GM21515 (cell line): ENCODE data around the gene MRPL40.
"Not testable (repeated sequence)": the region's sequence is repeated elsewhere in the genome, so short reads cannot be mapped to it uniquely, and the experiment has no call there.

ENCODE experiments used
- ATAC-seq: cut with Tn5 transposase; IDR thresholded peaks from one replicate; pipeline ENCODE4 v1.9.1; 2021; ENCODE audit not compliant: unreplicated experiment

MRPL40 gene

DNA sequence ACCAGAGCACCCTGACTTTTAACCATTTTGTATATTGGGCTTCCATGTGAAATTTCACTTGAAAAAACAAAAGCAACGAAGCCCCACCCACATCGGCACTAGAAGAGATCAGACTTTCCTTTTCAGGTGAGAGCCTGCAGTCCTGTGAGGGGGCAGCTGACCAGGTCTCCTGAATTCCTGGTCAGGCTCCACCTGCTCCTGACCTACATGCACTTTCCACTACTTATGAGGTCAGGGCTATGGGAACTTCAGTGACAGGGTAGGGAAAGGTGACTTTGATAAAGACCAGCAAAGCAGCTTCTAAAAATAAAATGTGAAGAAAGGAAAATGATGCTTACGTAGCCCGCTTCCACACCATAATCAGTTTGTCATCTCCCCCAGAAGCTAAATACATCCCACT, 25.5 kb upstream of the MRPL40 start:
- ATAC-seq: no peak

DNA sequence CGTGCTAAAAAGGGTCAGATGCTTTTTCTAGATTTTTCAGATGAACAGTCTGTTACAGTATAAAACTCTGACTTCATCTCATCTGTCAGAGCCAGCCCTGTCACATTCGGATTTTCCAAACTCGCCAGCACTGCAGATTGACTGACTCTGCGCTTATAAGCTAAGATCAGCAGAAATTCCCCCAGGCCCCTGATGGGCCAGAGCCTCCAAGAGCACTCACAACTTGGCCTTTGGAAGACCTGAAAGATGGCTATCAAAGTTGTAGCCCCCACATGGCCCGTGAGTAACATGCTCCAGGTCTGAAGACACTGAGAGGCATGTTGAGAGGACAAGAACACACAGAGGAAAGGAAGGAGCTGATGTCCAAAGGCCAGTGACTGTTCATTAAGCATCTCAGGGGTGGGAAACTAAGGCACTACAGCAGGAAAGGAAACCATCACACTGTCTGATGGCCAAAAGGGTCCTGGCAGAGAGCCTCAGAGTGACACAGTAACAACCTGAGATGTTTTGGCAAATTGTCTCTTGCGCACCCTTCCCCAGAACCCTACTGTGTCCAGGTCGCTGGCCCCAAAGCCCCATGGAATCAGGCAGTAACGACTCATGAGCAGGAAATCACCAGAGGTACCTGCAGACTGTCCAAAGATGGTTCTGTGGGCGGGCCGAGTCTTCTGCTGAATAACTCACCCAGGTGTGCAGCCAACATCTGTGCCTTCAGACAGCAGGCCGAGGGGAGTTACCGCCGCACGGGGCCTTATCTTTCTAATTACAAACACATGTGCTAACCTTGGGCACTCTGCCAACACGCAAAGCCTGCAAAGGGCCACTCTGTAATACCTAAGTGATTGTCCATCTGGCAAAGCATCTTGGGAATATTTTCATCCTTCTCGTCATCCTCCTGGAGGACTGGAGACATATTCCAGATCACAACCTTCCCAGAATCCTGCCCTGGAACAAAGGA, 24.4 kb upstream of the MRPL40 start:
- no peak for ATAC-seq

DNA sequence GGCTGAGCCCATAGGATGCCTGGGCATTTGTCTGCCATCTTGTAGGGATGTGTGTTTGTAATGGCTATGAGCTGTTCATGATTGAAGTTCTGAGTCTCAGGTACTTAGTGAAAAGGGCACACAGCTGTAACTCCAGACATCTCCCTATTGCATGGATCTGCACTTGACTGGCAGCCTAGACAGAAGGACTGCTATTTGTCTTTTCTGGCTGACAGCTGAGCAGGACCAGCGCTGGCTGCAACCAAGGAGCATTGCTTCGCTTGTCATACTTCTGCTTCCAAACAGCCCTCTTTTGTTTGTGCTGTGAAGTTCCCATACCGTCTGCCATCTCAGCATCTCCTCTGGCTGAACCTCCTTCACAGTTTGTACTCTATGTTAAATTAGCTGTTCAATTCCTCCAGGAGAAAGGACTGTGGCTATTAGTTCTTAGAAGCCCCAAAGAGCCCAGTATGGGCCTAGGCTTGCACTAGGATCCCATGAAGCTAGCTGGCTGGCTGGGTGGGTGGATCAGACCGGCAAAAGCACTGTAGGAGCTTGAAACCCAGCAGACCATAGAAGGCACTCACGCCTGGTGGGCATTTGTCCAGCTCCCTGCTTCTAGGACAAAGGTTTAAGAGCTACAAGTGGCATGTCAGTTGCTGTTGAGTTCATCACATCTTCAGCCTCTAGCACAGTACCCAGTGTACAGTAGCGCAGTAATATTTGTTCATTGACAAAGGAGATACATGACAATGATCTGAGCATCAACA, 21.2 kb upstream of the MRPL40 start:
- no peak for ATAC-seq

DNA sequence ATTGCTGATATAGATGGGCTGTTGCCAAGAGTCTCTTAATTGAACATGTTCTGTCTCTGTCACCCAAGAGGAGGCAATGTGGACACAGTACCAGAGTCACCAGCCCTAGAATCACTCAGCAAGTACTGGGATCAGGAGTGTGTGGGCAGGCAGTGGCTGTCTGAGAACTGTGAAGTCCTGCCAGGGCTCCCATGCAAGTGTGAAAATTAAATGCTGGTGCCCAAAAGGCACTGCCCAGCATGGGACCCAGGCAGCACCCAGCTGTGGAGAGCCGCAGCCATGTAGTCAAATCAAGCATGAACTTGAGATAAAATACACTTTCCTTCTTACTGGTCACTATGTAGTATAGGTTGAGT, 20.7 kb upstream of the MRPL40 start:
- no peak for ATAC-seq

DNA sequence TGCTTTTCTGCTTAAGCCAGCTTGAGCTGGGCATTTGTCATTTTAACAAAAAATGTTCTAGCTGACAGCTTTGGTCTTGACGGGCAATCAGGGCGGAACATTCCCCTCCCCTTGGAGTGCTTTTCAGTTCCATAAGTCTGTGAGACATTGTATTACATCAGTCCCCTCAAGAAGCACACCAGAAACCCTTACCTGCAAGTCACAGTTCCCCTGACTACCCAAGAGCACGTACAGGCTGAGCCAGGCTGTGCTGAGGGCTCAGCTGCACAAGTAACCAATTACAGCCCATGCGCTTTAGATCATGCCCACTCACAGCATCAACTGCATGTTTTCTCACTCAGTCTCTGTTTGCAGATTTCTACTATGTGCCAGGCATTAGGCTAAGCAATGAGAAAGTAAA, 19.9 kb upstream of the MRPL40 start:
- ATAC-seq: no peak

DNA sequence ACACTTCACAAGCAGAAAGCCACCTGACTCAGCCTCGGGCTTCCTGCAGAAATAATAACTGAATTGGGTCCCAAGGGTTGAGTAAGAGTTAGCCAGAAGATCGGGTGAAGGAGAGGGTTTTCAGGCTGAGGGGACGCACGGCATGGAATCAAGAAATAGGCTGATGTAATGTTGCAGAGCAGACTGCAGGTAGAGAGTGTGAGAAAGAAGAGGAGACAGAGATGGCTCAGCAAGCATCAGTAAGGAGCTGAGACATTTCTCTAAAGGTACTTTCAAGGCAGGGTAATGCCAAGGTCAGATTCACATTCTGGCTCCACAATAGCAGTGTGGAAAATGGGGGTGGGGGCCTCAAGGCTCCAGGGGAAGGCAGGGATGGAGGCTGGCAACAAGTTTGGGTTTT, 19.4 kb upstream of the MRPL40 start:
- no peak for ATAC-seq

DNA sequence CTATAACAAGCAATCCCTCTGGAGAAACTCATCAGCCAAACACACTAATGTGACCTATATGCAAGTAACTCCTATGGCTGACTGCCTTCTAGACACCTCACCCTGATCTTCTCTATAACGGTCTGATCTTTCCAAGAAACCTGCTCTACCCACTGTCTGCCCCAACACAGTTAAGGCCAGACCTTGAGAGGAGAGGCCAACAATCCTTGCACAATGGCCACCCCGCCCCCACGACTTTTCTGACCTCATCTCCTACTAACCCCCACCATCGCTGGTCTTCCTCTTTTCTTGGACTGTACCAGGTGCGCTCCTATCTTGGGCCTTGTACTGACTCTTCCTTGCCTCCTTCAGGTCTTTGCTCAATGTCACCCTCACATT, 13.3 kb upstream of the MRPL40 start:
- no peak for ATAC-seq

DNA sequence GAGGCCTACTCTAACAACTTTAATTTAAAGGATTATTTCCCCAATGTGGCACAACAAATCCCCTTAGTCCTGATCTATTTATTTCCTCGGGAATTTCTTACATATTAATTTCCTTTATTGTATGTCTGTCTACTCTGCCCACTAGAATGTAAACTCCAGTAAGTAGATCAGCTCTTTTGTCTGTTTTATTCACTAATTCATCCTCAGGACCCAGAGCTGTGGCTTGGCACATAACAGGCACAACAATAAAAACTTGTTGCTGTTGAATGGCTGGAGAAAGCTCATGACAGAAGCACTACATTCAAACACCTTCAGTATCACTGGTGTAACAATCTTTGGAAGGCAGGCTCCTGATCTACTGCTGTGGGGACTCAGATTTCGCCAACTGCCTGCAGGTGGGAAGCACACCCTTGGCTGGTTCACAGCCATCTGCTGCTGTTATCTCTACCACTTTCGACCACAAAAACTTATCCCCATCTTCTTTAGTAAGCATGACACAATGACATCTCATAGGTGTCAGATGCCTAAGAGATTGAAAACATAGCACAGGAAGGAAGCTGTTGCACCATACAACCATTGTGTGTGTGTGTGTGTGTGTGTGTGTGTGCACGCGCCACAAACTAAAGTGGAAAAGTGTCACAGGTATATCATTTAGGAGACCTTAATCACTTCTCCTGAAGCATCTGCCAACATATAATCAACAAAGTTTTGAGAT, 12.7 kb upstream of the MRPL40 start:
- ATAC-seq: no peak

DNA sequence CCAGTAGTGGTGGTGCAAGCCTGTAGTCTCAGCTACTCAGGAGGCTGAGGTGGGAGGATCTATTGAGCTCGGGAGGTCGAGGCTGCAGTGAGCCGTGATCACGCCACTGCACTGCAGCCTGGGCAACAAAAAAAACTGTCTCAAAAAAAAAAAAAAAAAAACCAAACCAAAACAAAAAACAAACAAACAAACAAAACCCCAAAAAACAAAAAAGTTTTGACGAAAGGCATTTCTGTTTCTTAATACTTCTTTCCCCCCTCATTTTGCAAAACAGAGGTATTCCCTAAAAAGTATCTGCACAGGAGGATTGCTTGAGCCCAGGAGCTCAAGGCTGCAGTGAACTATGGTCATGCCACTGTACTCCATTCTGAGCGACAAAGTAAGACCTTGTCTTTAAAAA, 12.0 kb upstream of the MRPL40 start:
- ATAC-seq: no peak

DNA sequence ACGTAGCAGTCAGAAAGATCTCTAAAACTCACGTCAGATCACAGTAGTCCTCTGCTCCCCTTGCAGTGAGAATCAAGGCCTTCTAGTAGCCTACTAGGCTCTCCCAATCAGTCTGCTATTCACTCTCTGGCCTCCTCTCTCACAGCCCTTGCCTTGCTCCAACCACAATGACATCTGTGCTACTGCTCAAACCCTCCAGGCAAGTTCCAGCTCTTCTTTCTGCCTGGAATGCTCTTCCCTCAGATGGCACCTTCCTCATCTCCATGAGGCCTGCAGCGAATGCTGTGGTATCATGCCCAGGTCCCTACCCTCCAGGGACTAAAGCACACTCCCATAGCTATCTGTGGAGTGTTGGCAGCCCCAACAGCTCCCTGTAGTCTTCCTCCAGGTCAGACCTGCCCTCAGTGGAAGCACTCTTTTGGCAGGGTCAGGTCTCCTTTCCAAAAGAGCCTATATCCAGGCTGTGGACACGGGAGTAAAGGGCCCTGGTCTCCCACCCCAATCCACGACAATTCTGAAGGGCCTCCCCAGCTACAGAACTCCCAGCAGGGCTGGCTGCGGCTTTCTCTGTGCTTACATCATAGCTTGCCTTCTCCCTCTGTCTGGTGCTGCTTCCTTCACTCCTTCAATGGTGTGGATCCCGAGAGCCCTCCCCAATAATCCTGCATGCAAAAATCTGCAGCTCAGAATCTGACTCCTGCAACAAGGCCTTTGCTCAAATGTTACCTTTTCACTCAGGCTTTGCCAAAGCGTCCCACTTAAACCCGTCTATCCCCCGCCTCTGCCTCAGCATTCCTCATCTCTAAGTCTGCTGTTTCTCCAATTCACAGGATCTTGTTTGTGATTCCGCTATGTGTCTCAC, 9.7 kb upstream of the MRPL40 start:
- no peak for ATAC-seq

DNA sequence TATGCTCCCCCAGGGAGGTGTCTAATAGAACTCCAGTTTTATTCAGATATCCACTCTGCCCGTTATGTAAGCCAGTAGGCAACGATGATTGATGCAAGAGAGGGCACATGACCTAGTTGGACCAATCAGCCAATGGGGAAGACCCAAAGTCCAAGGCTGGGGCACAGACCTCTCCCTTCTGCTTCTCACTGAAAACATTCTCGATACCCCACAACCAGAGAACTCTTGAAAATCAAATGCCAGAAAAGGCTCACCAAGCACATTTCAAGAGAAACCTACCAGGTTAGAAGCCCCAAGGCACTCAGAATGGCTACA, 8.2 kb upstream of the MRPL40 start:
- ATAC-seq: no peak

DNA sequence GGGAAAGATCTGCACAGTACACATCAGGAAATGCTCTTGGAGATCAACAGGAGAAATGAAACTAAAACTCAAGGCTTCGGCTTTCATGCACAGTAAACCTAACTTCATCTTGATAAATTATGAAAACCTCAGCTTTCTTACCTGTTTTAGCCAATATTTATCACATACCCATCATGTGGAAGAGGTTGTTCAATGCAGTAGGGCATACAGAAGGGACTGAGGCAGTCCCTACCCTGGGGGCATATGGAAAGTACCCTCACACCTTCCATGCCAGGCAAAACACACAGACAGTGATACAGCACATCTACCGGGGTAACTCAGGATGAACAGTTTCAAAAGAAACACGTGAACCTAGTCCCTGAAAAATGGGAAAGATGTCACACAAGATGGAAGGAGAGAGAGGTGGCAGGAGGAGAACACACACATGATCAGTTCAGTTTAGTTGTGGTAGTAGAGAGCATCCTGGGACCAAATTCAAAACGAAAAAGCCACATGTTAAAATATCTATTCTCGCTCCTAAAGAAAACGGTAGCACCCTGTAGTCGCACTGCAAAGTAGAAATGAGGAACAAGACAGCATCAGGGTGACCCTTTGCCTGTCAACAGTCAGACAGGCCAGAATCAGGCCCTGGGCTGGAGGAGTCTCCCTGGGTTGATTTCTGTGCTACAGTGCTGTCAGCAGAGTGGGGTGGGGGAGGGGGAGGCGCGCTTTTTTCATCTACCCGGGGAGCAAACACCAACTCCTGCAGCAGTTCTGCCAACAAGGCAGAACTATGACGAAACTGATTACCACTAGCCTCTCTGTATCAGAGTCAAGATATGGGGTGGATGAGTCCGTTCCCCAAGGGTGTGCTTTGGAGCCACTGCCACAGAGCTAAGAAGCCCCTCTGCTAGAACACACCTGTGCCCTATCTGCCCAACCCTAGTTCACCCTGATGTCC, 2.1 kb upstream of the MRPL40 start:
- ATAC-seq: no peak

DNA sequence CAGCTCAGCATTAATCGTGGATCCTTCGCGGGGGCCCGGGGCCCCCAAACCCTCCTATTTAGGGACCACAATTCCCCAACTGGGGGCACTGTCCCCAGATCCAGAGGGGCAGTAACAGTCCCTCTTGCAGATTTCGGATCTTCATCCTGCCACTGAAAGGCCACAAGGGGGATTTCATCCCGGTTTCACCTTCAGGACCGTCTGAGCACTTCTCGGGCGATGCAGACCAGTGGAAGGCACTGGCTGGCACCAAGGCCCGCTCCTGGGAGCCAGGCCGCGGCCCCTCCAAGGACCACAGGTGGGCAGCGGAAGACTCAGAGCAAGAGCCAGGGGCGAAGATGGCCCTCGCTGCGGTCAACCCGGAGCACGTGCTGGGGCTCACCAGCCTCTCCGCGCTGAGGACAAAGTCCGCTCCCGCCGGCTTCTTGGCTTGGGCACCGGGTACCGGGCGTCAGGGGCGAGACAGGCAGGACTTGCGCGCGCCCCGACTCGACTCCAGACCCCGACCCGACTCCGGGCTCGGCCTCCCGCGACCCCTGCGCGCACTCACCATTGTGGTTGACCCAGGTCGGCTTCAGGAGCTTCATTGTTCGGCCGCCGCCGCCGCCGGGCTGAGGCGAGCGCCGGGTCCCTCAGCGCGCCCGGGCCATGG, 1.3 kb upstream of the MRPL40 start:
- no peak for ATAC-seq

DNA sequence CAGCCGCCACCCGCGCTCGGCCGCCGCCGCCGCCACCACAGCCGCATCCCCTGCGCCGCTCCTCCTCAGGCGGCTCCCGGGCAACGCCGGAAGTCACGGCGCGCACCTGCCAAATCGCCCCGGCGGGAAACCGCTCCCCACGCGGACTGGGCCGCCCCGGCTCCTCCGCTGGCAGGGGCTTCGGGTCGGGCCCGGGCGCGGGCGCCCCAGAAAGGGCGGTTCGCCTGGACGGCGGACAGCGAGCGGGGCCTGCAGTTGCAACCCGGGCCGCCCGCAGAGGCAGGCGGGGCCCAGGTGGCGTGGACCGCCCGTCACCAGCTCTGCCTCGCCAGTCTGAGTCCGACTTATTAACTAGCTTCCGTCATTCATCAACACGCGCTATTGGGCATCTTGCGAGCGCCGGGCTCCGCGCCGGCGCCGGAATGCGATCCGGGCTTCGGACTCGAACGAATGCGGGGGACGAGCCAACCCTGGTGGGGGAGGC, 654 bp upstream of the MRPL40 start, which contains the start of gene HIRA:
HIRA (minus strand) TSS at position 85 of the 484 bp plus-strand sequence. CDS start 257 bp downstream, outside the sequence.
- peak; percentile 43 for ATAC-seq

DNA sequence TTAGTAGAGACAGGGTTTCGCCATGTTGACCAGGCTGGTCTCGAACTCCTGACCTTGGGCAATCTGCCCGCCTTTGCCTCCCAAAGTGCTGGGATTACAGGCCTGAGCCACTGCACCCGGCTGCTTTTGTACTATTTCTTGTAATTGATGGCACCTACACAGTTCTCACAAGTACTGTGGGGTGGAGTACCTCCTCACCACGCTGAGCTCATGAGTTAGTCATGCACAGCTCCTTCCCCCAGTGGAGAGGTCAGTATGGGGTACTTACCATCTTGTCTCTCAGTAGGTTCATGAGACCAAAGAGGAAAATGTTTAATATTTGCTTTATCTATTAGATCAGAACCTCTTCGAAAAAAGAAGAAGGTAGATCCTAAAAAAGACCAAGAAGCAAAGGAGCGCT, 2.1 kb downstream of the MRPL40 start:
- ATAC-seq: no peak

DNA sequence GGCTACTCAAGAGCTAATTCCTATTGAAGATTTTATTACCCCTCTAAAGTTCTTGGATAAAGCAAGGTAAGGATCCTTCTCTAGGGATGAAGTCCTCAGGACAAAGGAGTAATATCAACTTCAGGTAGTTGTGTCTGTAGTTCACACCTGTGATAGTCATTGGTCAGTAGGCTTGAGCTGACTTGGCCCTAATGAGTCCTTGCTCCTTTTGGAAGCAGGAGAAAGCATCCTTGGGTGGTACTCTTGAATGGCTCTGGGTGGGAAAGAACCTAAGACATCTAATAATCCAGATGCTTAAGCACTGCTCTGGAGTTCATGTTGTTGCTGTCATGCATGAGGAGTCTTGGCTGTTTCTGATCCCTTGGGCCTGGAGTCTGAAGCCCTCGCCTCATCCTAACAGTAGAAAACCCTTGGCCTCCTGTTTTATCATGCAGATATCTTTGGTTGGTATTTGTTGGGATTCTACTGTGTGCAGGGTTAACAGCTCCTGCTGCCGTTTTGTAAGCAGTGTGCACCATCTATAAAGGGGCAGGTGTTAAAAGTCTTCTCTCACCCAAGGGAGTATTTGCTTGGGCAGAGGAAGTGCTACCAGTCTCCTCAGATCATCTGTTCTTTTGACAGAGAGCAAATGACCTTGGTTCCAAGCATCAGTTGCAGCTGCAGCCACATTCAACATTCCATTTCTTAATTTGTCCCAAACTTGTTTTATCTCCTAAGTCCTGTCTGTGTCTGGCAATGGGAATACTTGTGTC, 2.7 kb downstream of the MRPL40 start:
- ATAC-seq: no peak

DNA sequence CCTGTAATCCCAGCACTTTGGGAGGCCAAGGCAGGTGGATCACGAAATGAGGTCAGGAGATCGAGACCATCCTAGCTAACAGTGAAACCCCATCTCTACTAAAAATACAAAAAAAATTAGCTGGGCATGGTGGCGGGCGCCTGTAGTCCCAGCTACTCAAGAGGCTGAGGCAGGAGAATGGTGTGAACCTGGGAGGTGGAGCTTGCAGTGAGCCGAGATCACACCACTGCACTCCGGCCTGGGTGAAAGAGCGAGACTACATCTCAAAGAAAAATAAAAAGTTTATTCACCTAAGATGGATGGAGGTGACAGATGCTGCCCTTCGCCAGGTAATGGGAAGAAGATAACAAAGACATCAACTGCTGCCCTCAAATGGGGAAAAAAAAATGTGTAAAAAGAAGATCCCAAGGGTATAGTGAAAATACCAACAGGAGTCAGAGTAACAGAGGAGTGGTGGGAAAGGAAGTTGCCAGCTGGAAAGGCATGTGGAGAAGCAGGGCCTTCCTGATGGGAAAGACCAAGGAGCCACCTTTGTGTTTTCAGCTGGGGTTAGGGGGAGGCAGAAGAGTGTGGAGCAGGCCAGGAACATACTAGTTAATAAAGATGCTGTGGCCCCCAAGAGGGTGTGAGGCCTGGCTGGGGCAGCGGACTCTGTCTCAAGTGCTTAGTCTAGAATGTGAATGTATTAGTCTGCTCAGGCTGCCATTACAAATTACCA, 4.3 kb downstream of the MRPL40 start:
- ATAC-seq: not testable (repeated sequence)

DNA sequence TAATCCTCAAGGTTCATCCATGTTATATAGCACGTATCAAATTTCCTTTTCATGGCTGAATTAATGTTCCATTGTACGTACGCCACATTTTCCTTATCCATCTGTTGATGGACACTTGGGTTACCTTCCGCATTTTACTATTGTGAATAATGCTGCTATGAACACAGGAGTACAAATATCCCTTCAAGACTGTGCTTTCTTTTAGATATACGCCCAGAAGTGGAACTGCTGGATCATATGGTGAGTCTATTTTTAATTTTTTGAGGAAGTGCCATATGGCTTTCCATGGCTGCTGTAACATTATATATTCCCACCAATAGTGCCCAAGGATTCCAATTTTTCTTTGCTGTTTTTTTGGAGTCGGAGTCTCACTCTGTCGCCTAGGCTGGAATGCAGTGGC, 6.0 kb downstream of the MRPL40 start:
- ATAC-seq: no peak
